ENCODE data around the gene TOM1. TPM values are rescaled to one million over a fixed set of nuclear protein-coding genes. Genes with fewer than 3 reads are reported as not detected.

The TOM1 gene
- total and polyA plus RNA-seq, 2 of the 13 experiments (the other 11 are each of a cell fraction or from before 2014, with no cell fraction given), result 30.8 to 87.3 TPM

GRCh38 chr22:35346596-35347220 is 47.0 kb downstream of the TOM1 start:
- no peak for FAIRE-seq
- no peak for ATAC-seq
- Histone ChIP-seq H3K27ac (ENCODE audit: extremely low read length, insufficient read depth, low read length) (no peak overlapping the region), H3K27me3 (ENCODE audit: control insufficient read depth in 1 of 2, insufficient read depth in 2 of 2, low read length in 2 of 2) (no peaks in the 10 kb centered on the region; a peak in 1 of 5 replicates), H3K4me1 (ENCODE audit: insufficient read depth, low read length) (peaks cover 14% of the 10 kb centered on the region), H3K4me2 (ENCODE audit: low read depth, low read length) (no peak overlapping the region), H3K9me3 (ENCODE audit: low read length) (no peaks in the 10 kb centered on the region), H2AFZ (ENCODE audit: low read length) (no peak overlapping the region), H3K79me2 (ENCODE audit: insufficient read depth, low read length) (no peaks in the 10 kb centered on the region), H3K9ac (ENCODE audit: insufficient read depth, low read depth, low read length) (no peak overlapping the region), H3K4me3 (replicated peaks in 1 of 3; ENCODE audit: insufficient read depth in 1 of 3, low read depth in 2 of 3, low read length in 3 of 3) (no peak overlapping the region), H3K36me3 (replicated peaks in 1 of 2; ENCODE audit: control insufficient read depth in 1 of 2, insufficient read depth in 2 of 2, low read length in 2 of 2) (peaks cover 25 to 30% of the 10 kb centered on the region in 2 experiments), H4K20me1 (ENCODE audit: insufficient read depth, low read length) (no peaks in the 10 kb centered on the region)
- CTCF ChIA-PET (ENCODE audit: low intra/inter-chr PET ratio, low total read pairs), result no interaction called here
- DNase-seq (ENCODE audit: low spot score), result no peak
- 97% methylated on average over 10 of the region's 19 CpGs for WGBS (ENCODE audit: low lambda C conversion rate)
- intact Hi-C loops (cut with micrococcal nuclease; ENCODE audit: unreplicated experiment) (no loop called here), in situ Hi-C loops (cut with HindIII; ENCODE audit: extremely low pct_ligation_motif_present, low pct_unique_long_range_greater_than_20kb) (no loop called here)
- no peak for TF ChIP-seq ZNF142 (CRISPR knock-in tag; IDR thresholded peaks at IDR 0.05)
- TF ChIP-seq BORCS8-MEF2B (CRISPR knock-in tag; IDR thresholded peaks at IDR 0.05), result no peak
- TF ChIP-seq HDAC2 (CRISPR knock-in tag; IDR thresholded peaks at IDR 0.05), result no peak
- TF ChIP-seq ZNF784 (CRISPR knock-in tag; IDR thresholded peaks at IDR 0.05; ENCODE audit: borderline replicate concordance), result no peak
- POLR2A ChIA-PET, result no interaction called here
- BruUV-seq (replicated peaks), result no TSS peak
